ENCODE data around the gene SYDE2. TPM values are rescaled to one million over a fixed set of nuclear protein-coding genes. Genes with fewer than 3 reads are reported as not detected.
A peak's percentile ranks its signal among the peaks of the same experiment; 100 is the strongest.

Gene SYDE2
- total and polyA plus RNA-seq, 9 of the 15 experiments (the other 6 are each of a cell fraction or from before 2014, with no cell fraction given) = 0.39 to 8.7 (median 4.5) TPM

DNA sequence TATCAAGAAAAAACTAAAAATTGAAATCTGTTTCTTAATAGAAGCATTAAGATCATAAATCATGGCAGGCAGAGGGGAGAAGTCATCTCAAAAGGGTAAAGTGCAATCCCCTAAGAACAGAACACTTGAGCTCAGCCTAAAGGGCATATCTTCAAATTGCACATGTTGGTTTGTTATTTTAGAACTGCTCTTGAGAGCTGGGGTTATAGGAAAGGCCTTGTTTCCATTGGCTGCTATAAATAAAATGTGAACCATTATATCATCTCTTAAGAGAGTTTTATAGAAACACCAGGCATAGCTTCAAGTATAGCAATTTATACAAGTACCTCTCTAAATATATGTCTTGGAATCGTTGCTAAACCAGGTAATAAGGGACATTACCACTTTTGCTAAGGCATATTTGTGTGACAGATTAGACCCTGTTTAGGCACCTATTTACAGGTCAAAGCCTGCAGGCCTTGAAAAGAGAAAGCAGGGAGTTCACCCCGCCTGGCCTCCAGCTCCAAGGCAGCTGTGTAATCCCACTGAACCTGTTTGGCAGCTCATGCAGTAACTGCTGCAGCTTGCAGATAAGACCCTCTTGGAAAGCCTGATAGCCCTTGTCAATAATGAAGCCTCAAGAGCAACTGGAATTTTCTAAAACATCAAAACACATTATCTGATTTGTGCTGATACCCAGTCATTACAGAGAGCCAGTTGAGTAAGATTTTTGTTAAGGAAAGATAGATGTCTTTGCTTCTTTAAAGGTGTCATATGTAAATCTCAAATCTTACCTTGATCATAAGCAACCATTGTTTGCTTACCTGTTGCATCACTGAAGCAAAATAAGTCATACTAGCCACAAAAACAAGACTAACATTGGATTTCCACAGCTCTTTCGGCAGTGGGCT, 24.2 kb upstream of the SYDE2 start (continued):
- TF ChIP-seq, protein P1, sequence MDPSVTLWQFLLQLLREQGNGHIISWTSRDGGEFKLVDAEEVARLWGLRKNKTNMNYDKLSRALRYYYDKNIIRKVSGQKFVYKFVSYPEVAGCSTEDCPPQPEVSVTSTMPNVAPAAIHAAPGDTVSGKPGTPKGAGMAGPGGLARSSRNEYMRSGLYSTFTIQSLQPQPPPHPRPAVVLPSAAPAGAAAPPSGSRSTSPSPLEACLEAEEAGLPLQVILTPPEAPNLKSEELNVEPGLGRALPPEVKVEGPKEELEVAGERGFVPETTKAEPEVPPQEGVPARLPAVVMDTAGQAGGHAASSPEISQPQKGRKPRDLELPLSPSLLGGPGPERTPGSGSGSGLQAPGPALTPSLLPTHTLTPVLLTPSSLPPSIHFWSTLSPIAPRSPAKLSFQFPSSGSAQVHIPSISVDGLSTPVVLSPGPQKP (CRISPR knock-in tag; IDR thresholded peaks at IDR 0.05) = no peak
- TF ChIP-seq ZNF76 (CRISPR knock-in tag; IDR thresholded peaks at IDR 0.05; ENCODE audit: borderline replicate concordance) (no peak), ZKSCAN1 (IDR thresholded peaks at IDR 0.05; ENCODE audit: low read depth, low read length) (no peak), EP400 (IDR thresholded peaks at IDR 0.05) (no peak; the same call in none of the 2 replicates), ZNF23 (CRISPR knock-in tag; IDR thresholded peaks at IDR 0.05) (no peak), TBL1XR1 (IDR thresholded peaks at IDR 0.05; ENCODE audit: low read length in 2 of 2) (peak; percentile 81 to 95; a peak in 3 of 4 replicates), ATF7 (IDR thresholded peaks at IDR 0.05) (peak; percentile 81; the same call in 1 of the 2 replicates), HNRNPK (IDR thresholded peaks at IDR 0.05; ENCODE audit: low read depth, low read length, poor library complexity, severe bottlenecking) (no peak), SIN3B (IDR thresholded peaks at IDR 0.05; ENCODE audit: low read depth) (no peak), NR2C2 (CRISPR knock-in tag; IDR thresholded peaks at IDR 0.05) (no peak), NR2C2 (tag; IDR thresholded peaks at IDR 0.05) (peak; percentile 74; the same call in 1 of the 2 replicates), ETV5 (CRISPR knock-in tag; IDR thresholded peaks at IDR 0.05; ENCODE audit: low read depth) (peak; percentile 47; the same call in 1 of the 2 replicates), ZFPM2 (CRISPR knock-in tag; IDR thresholded peaks at IDR 0.05) (no peak)
- TF ChIP-seq, protein P2, sequence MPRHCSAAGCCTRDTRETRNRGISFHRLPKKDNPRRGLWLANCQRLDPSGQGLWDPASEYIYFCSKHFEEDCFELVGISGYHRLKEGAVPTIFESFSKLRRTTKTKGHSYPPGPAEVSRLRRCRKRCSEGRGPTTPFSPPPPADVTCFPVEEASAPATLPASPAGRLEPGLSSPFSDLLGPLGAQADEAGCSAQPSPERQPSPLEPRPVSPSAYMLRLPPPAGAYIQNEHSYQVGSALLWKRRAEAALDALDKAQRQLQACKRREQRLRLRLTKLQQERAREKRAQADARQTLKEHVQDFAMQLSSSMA (CRISPR knock-in tag; IDR thresholded peaks at IDR 0.05) = no peak
- TF ChIP-seq, protein P3, sequence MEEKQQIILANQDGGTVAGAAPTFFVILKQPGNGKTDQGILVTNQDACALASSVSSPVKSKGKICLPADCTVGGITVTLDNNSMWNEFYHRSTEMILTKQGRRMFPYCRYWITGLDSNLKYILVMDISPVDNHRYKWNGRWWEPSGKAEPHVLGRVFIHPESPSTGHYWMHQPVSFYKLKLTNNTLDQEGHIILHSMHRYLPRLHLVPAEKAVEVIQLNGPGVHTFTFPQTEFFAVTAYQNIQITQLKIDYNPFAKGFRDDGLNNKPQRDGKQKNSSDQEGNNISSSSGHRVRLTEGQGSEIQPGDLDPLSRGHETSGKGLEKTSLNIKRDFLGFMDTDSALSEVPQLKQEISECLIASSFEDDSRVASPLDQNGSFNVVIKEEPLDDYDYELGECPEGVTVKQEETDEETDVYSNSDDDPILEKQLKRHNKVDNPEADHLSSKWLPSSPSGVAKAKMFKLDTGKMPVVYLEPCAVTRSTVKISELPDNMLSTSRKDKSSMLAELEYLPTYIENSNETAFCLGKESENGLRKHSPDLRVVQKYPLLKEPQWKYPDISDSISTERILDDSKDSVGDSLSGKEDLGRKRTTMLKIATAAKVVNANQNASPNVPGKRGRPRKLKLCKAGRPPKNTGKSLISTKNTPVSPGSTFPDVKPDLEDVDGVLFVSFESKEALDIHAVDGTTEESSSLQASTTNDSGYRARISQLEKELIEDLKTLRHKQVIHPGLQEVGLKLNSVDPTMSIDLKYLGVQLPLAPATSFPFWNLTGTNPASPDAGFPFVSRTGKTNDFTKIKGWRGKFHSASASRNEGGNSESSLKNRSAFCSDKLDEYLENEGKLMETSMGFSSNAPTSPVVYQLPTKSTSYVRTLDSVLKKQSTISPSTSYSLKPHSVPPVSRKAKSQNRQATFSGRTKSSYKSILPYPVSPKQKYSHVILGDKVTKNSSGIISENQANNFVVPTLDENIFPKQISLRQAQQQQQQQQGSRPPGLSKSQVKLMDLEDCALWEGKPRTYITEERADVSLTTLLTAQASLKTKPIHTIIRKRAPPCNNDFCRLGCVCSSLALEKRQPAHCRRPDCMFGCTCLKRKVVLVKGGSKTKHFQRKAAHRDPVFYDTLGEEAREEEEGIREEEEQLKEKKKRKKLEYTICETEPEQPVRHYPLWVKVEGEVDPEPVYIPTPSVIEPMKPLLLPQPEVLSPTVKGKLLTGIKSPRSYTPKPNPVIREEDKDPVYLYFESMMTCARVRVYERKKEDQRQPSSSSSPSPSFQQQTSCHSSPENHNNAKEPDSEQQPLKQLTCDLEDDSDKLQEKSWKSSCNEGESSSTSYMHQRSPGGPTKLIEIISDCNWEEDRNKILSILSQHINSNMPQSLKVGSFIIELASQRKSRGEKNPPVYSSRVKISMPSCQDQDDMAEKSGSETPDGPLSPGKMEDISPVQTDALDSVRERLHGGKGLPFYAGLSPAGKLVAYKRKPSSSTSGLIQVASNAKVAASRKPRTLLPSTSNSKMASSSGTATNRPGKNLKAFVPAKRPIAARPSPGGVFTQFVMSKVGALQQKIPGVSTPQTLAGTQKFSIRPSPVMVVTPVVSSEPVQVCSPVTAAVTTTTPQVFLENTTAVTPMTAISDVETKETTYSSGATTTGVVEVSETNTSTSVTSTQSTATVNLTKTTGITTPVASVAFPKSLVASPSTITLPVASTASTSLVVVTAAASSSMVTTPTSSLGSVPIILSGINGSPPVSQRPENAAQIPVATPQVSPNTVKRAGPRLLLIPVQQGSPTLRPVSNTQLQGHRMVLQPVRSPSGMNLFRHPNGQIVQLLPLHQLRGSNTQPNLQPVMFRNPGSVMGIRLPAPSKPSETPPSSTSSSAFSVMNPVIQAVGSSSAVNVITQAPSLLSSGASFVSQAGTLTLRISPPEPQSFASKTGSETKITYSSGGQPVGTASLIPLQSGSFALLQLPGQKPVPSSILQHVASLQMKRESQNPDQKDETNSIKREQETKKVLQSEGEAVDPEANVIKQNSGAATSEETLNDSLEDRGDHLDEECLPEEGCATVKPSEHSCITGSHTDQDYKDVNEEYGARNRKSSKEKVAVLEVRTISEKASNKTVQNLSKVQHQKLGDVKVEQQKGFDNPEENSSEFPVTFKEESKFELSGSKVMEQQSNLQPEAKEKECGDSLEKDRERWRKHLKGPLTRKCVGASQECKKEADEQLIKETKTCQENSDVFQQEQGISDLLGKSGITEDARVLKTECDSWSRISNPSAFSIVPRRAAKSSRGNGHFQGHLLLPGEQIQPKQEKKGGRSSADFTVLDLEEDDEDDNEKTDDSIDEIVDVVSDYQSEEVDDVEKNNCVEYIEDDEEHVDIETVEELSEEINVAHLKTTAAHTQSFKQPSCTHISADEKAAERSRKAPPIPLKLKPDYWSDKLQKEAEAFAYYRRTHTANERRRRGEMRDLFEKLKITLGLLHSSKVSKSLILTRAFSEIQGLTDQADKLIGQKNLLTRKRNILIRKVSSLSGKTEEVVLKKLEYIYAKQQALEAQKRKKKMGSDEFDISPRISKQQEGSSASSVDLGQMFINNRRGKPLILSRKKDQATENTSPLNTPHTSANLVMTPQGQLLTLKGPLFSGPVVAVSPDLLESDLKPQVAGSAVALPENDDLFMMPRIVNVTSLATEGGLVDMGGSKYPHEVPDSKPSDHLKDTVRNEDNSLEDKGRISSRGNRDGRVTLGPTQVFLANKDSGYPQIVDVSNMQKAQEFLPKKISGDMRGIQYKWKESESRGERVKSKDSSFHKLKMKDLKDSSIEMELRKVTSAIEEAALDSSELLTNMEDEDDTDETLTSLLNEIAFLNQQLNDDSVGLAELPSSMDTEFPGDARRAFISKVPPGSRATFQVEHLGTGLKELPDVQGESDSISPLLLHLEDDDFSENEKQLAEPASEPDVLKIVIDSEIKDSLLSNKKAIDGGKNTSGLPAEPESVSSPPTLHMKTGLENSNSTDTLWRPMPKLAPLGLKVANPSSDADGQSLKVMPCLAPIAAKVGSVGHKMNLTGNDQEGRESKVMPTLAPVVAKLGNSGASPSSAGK (IDR thresholded peaks at IDR 0.05) = no peak; the same call in 1 of the 2 replicates
